ENCODE data around the gene BCAR3. TPM values are rescaled to one million over a fixed set of nuclear protein-coding genes. Genes with fewer than 3 reads are reported as not detected.

BCAR3 gene
- total RNA-seq, 4 donors from 2014 or later, result 29.6 to 46.7 (median 37.0) TPM

DNA sequence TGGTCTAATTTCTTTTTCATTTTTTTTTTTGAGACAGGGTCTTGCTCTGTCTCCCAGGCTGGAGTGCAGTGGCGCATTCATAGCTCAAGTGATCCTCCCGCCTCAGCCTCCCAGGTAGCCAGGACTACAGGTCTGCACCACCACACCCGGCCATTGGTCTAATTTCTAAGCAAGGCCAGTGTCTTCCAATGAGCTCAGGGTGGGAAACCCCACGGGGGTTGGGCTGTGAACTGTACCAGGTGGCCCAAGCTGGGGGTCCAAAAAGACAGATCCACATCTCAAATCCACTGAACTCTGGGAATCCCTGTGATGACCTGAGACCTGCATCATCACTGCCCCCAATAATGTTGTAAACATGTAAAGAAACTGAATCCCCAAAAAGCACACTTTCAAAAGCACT lies 79.5 kb downstream of the BCAR3 start:
- WGBS, 2 donors, result 96 to 100% methylated on average over 4 of the region's 4 CpGs

DNA sequence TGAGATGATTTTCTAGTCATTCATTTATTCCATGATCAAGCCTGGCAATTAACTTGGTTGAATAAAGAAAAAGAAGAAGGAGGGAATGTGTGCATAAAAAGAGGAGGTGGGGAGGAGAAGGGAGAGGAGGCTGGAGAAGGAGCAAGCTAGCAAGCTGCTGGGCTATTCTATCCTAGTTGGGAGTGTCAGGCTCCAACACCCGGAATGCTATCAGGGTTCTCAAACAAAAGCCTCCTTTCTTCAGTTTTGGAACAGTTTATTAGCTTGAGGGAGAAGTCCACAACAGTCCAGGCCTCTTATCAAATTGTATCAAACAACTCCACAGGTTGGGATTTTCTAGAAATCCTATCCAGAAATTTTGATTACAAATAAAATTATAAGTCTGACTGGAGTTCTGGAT lies 80.0 kb downstream of the BCAR3 start:
- intact Hi-C loops (cut with DNase I), result no loop called here

More for the DNA sequence above, 79.5 kb downstream of the BCAR3 start:
- no peak overlapping the region for H3K4me3 ChIP-seq (replicated peaks in 1 of 3)
- peaks cover 7 to 8% of the 10 kb centered on the region in 2 donors for H3K4me1 ChIP-seq
- H3K27me3 ChIP-seq, result no peaks in the 10 kb centered on the region
- H3K9me3 ChIP-seq, result no peaks in the 10 kb centered on the region
- H3K27ac ChIP-seq, result no peak overlapping the region
- intact Hi-C loops (cut with DNase I), result no loop called here
- DNase-seq, result no peak
- H3K36me3 ChIP-seq, result no peaks in the 10 kb centered on the region
- TF ChIP-seq POLR2A (IDR thresholded peaks at IDR 0.05), result no peak
- TF ChIP-seq, protein P1, sequence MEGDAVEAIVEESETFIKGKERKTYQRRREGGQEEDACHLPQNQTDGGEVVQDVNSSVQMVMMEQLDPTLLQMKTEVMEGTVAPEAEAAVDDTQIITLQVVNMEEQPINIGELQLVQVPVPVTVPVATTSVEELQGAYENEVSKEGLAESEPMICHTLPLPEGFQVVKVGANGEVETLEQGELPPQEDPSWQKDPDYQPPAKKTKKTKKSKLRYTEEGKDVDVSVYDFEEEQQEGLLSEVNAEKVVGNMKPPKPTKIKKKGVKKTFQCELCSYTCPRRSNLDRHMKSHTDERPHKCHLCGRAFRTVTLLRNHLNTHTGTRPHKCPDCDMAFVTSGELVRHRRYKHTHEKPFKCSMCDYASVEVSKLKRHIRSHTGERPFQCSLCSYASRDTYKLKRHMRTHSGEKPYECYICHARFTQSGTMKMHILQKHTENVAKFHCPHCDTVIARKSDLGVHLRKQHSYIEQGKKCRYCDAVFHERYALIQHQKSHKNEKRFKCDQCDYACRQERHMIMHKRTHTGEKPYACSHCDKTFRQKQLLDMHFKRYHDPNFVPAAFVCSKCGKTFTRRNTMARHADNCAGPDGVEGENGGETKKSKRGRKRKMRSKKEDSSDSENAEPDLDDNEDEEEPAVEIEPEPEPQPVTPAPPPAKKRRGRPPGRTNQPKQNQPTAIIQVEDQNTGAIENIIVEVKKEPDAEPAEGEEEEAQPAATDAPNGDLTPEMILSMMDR (IDR thresholded peaks at IDR 0.05), result no peak

DNA sequence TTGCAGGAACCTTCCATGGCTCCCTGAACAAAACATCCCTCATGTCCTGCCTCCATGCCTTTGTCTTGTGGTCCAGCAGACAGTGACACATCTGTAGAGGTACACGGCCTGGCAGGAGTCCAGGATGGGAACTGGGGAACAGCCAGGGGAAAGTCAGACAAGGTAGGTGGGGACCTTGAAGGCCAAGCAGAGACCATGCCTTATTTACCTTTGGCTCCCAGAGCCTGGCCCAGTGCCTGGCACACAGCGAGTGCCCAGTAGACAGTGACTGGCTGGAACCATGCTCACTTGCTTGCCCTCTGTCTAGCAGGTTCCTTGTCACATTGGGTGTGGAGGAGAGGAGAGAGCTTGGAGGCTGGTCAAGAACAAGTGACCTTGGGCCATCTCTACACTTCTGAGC lies 81.0 kb downstream of the BCAR3 start:
- no peak for TF ChIP-seq POLR2A (IDR thresholded peaks at IDR 0.05)
- TF ChIP-seq, protein P1 (IDR thresholded peaks at IDR 0.05), result no peak
- no peaks in the 10 kb centered on the region for H3K36me3 ChIP-seq
- no peaks in the 10 kb centered on the region for H3K27me3 ChIP-seq
- H3K4me1 ChIP-seq, result peaks cover 7 to 8% of the 10 kb centered on the region in 2 donors
- WGBS, 2 donors, result 97 to 100% methylated on average over 1 to 2 of the region's 2 CpGs
- no peaks in the 10 kb centered on the region for H3K9me3 ChIP-seq
- intact Hi-C loops (cut with DNase I), result no loop called here
- DNase-seq, result no peak
- no peak overlapping the region for H3K4me3 ChIP-seq (replicated peaks in 1 of 3)
- H3K27ac ChIP-seq, result no peak overlapping the region

More for the DNA sequence above, 80.0 kb downstream of the BCAR3 start:
- 70 to 83% methylated on average over 1 of the region's 1 CpG for WGBS, 2 donors
- no peaks in the 10 kb centered on the region for H3K36me3 ChIP-seq
- no peaks in the 10 kb centered on the region for H3K9me3 ChIP-seq
- no peak overlapping the region for H3K4me3 ChIP-seq (replicated peaks in 1 of 3)
- H3K4me1 ChIP-seq, result peaks cover 7 to 8% of the 10 kb centered on the region in 2 donors
- H3K27me3 ChIP-seq, result no peaks in the 10 kb centered on the region
- TF ChIP-seq, protein P1 (IDR thresholded peaks at IDR 0.05), result no peak
- no peak for TF ChIP-seq POLR2A (IDR thresholded peaks at IDR 0.05)
- no peak overlapping the region for H3K27ac ChIP-seq
- DNase-seq, result no peak

DNA sequence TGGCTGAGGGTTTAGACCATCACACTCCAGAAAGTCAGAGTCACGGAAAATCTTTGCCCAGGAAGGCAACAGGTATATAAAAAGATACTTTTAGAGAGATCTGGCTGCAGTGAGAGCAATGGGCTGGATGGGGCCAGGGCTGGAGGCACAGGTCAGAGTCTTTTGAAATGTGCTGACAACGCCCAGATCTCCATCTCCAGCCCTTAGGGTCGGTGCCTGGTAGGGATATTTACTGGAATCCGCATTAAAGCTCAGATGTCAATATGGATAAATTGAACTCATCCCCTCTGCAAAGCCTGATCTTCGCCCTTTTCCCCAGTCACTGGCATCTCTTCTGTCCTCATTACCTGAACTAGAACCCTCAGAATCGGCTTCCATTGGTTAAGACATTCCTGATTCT lies 82.2 kb downstream of the BCAR3 start:
- no peak overlapping the region for H3K27ac ChIP-seq
- no peak for DNase-seq
- no peaks in the 10 kb centered on the region for H3K36me3 ChIP-seq
- H3K9me3 ChIP-seq, result no peaks in the 10 kb centered on the region
- H3K4me3 ChIP-seq (replicated peaks in 1 of 3), result no peak overlapping the region
- no peaks in the 10 kb centered on the region for H3K27me3 ChIP-seq
- 91 to 95% methylated on average over 6 of the region's 6 CpGs for WGBS, 2 donors
- H3K4me1 ChIP-seq, result peaks cover 4 to 7% of the 10 kb centered on the region in 2 donors
- intact Hi-C loops (cut with DNase I), result no loop called here
- TF ChIP-seq, protein P1 (IDR thresholded peaks at IDR 0.05), result no peak
- TF ChIP-seq POLR2A (IDR thresholded peaks at IDR 0.05), result no peak

DNA sequence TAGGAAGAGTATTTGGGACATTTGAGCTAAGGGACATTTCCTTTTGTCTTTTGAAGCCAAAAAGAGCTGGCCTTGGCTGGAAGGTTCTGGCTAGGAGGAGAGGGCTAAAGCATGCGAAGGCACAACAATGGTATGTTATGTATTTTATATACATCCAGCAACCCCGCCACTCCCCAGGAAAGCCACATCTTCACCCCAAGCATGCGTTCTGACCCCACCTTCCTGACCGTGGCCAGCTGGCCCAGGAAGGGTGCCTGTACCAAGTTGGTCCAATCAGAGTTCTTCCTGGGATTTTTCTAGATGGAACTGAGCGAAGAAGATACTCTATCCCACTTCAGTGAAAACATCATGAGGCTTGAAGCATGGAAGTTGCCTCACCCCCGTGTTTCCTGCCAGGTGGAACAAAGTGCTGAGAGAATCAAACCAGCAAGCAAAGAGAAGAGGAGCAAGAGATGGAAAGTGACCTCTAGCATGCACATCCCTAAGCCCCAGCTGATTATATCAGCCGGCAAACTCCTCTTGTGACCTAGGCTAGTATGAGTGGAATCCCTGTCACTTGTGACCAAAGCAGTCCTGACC lies 82.7 kb downstream of the BCAR3 start:
- intact Hi-C loops (cut with DNase I), result no loop called here
- H3K9me3 ChIP-seq, result no peaks in the 10 kb centered on the region
- H3K27me3 ChIP-seq, result no peaks in the 10 kb centered on the region
- no peak overlapping the region for H3K4me3 ChIP-seq (replicated peaks in 1 of 3)
- no peaks in the 10 kb centered on the region for H3K36me3 ChIP-seq
- H3K4me1 ChIP-seq, result peaks cover 4 to 7% of the 10 kb centered on the region in 2 donors
- TF ChIP-seq, protein P1 (IDR thresholded peaks at IDR 0.05), result no peak
- no peak for TF ChIP-seq POLR2A (IDR thresholded peaks at IDR 0.05)
- H3K27ac ChIP-seq, result no peak overlapping the region
- WGBS, 2 donors, result 78 to 85% methylated on average over 7 of the region's 7 CpGs
- DNase-seq, result no peak
